ENCODE results near the gene REXO4. TPM values are rescaled to one million over a fixed set of nuclear protein-coding genes. Genes with fewer than 3 reads are reported as not detected.

Gene REXO4
- total and polyA plus RNA-seq, 10 of the 15 experiments (the other 5 are each of a cell fraction or from before 2014, with no cell fraction given) = 2.7 to 43.9 (median 30.5) TPM

- no peak overlapping the region for H2AFZ ChIP-seq (ENCODE audit: control insufficient read depth, low read depth, low read length)
- CTCF ChIA-PET = interaction anchor here (1.3 kb wide), 1 partner anchor 11 kb away, joined by 3 read pairs; the partner anchor contains the start of gene STKLD1
- WGBS (ENCODE audit: insufficient coverage, insufficient replicate concordance, low lambda C conversion rate, missing lambda C conversion rate) = 40% methylated on average over 9 of the region's 9 CpGs
Measured at GRCh38 chr9:133387680-133388079, 30.1 kb downstream of the REXO4 start.

More at GRCh38 chr9:133387680-133388079, 30.1 kb downstream of the REXO4 start:
- BruUV-seq (replicated peaks) = no TSS peak
- H3K4me2 ChIP-seq (ENCODE audit: control insufficient read depth, insufficient read depth) = no peak overlapping the region
- DNase-seq (ENCODE audit: low read depth, low spot score) = no peak
- H3K4me1 ChIP-seq (ENCODE audit: control insufficient read depth, insufficient read depth, low read length) = no peaks in the 10 kb centered on the region
- no peak for ATAC-seq
- SMC1A ChIA-PET (ENCODE audit: uncharacterized antibody, unreplicated experiment) = no interaction called here
- H3K27ac ChIP-seq (ENCODE audit: control insufficient read depth, insufficient read depth) = no peak overlapping the region
- H4K20me1 ChIP-seq (ENCODE audit: control insufficient read depth, insufficient read depth) = no peaks in the 10 kb centered on the region
- no peaks in the 10 kb centered on the region for H3K27me3 ChIP-seq (replicated peaks in 1 of 2; ENCODE audit: control insufficient read depth in 2 of 2, insufficient read depth in 2 of 2, low read length in 1 of 2)
- in situ Hi-C loops (cut with MboI) = no loop called here
- H3K9me3 ChIP-seq (replicated peaks; ENCODE audit: control insufficient read depth, insufficient read depth, low read length) = no peaks in the 10 kb centered on the region
- no peak overlapping the region for H3K4me3 ChIP-seq
- FAIRE-seq = no peak
- no peak overlapping the region for H3K9ac ChIP-seq (ENCODE audit: control insufficient read depth, insufficient read depth, low read length)
- H3K36me3 ChIP-seq (ENCODE audit: control insufficient read depth in 2 of 2, insufficient read depth in 2 of 2, low read length in 1 of 2) = no peaks in the 10 kb centered on the region
- intact Hi-C loops (cut with micrococcal nuclease; ENCODE audit: unreplicated experiment) = no loop called here
- H3K79me2 ChIP-seq (ENCODE audit: control insufficient read depth, insufficient read depth, low read length) = no peaks in the 10 kb centered on the region
- RAD21 ChIA-PET (ENCODE audit: unreplicated experiment) = no interaction called here
- POLR2A ChIA-PET = interaction anchor here (0.7 kb wide), 1 partner anchor 412 kb away, joined by 3 read pairs; no protein-coding TSS in a partner anchor
- TF ChIP-seq RAD21 (IDR thresholded peaks at IDR 0.05; ENCODE audit: insufficient read depth, low read depth, low read length) (no peak), NR2C1 (IDR thresholded peaks at IDR 0.05) (no peak), EGR1 (IDR thresholded peaks at IDR 0.05; ENCODE audit: borderline replicate concordance in 1 of 2, low read depth in 2 of 2, low read length in 2 of 2) (no peak), SUPT20H (IDR thresholded peaks at IDR 0.05; ENCODE audit: borderline replicate concordance, control insufficient read depth, low read depth, low read length) (no peak), KLF5 (IDR thresholded peaks at IDR 0.05; ENCODE audit: partially characterized antibody) (no peak), NFYB (IDR thresholded peaks at IDR 0.05; ENCODE audit: insufficient read depth, low read depth, low read length) (no peak), HDAC6 (IDR thresholded peaks at IDR 0.05; ENCODE audit: unreplicated experiment) (no peak), ZBTB33 (IDR thresholded peaks at IDR 0.05) (no peak), ZNF687 (IDR thresholded peaks at IDR 0.05) (no peak), CREM (IDR thresholded peaks at IDR 0.05; ENCODE audit: low read depth) (no peak), BCL11A (IDR thresholded peaks at IDR 0.05; ENCODE audit: low read depth, low read length) (no peak), TCF7 (IDR thresholded peaks at IDR 0.05; ENCODE audit: borderline replicate concordance) (no peak), IRF4 (IDR thresholded peaks at IDR 0.05; ENCODE audit: low read depth, low read length) (no peak), NFXL1 (IDR thresholded peaks at IDR 0.05; ENCODE audit: borderline replicate concordance) (no peak), HDGF (IDR thresholded peaks at IDR 0.05) (no peak), USF1 (IDR thresholded peaks at IDR 0.05; ENCODE audit: borderline replicate concordance, extremely low read length, insufficient read depth, low read depth, low read length) (no peak), YY1 (IDR thresholded peaks at IDR 0.05; ENCODE audit: low read depth, low read length) (no peak)
- TF ChIP-seq, protein P1, sequence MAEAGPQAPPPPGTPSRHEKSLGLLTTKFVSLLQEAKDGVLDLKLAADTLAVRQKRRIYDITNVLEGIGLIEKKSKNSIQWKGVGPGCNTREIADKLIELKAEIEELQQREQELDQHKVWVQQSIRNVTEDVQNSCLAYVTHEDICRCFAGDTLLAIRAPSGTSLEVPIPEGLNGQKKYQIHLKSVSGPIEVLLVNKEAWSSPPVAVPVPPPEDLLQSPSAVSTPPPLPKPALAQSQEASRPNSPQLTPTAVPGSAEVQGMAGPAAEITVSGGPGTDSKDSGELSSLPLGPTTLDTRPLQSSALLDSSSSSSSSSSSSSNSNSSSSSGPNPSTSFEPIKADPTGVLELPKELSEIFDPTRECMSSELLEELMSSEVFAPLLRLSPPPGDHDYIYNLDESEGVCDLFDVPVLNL (IDR thresholded peaks at IDR 0.05; ENCODE audit: low read depth, low read length) = no peak

All from GM12878 (cell line).